H1 (cell line): ENCODE results near the gene TMEM132A. TPM values are rescaled to one million over a fixed set of nuclear protein-coding genes. Genes with fewer than 3 reads are reported as not detected.

Source experiments
- BCL11A ChIP-seq, 2 experiments: IDR thresholded peaks; one replicate each; pipeline ENCODE4 v1.6.1; 2011; ENCODE audit warnings: low read depth in 2 of 2, low read length in 2 of 2, mild to moderate bottlenecking in 2 of 2
- CEBPB ChIP-seq: IDR thresholded peaks from 2 replicates; pipeline ENCODE4 v1.6.1; 2012; ENCODE audit warnings: low read depth, low read length
- CHD1 ChIP-seq: IDR thresholded peaks from 2 replicates; pipeline ENCODE4 v1.6.1; 2012; ENCODE audit warnings: low read depth, low read length, improper control_type of control experiment
- CHD7 ChIP-seq: fragments of 300-600 bp; sonication (generic); IDR thresholded peaks from 2 replicates; pipeline ENCODE4 v1.7.1; 2012; ENCODE audit warnings: low read length, moderate library complexity, mild to moderate bottlenecking, inconsistent platforms; ENCODE audit not compliant: insufficient replicate concordance
- HDAC2 ChIP-seq, 2 experiments: fragments of 300-600 bp in 1 of 2; sonication (generic) in 1 of 2; IDR thresholded peaks; 2 replicates each; pipeline ENCODE4 v1.6.1; 2011 to 2012; ENCODE audit warnings: low read depth in 2 of 2, low read length in 2 of 2, mild to moderate bottlenecking in 2 of 2, moderate library complexity in 2 of 2, borderline replicate concordance in 1 of 2, inconsistent platforms in 1 of 2
- POU5F1 ChIP-seq: IDR thresholded peaks from 2 replicates; pipeline ENCODE4 v1.6.1; 2011; ENCODE audit warnings: low read depth, mild to moderate bottlenecking, low read length, moderate library complexity
- RFX5 ChIP-seq: IDR thresholded peaks from 2 replicates; pipeline ENCODE4 v1.6.1; 2011; ENCODE audit warnings: low read depth, low read length, improper control_type of control experiment, borderline replicate concordance
- SP2 ChIP-seq: IDR thresholded peaks from 2 replicates; pipeline ENCODE4 v1.6.1; 2012; ENCODE audit warnings: mild to moderate bottlenecking, low read length, inconsistent platforms
- SP4 ChIP-seq: IDR thresholded peaks from 2 replicates; pipeline ENCODE4 v1.6.1; 2012; ENCODE audit warnings: low read length, inconsistent platforms
- SRF ChIP-seq: IDR thresholded peaks from 2 replicates; pipeline ENCODE4 v1.6.1; 2011; ENCODE audit warnings: mild to moderate bottlenecking, low read depth, low read length, moderate library complexity
- TAF7 ChIP-seq: optimal IDR thresholded peaks from 2 replicates; pipeline ENCODE3; 2011; ENCODE audit warnings: low read depth, mild to moderate bottlenecking, inconsistent platforms, low read length, moderate library complexity, borderline replicate concordance
- polyA plus RNA-seq, 7 experiments: library from polyadenylated mRNA; depleted of rRNA in 3 of 7; stranded (reverse) in 5 of 7; unstranded in 2 of 7; fragments of >200 nt in 5 of 7; fragments of 200-250 nt in 2 of 7; gene quantifications; 1 replicate in 5 of 7; 2 replicates in 1 of 7; 4 replicates in 1 of 7; pipeline versions ENCODE4 v1.2.1 to v1.2.3, GENCODE V29; 2011 to 2013; ENCODE audit warnings: missing spikeins in 2 of 7, mixed read lengths in 2 of 7
- total RNA-seq: library from RNA; stranded (reverse); fragmentation: NEBNext Ultra II Directional; extraction: Animal tissue kit (Norgen Biotek cat#: 25700); gene quantifications from 2 replicates; pipeline ENCODE4 v1.2.1, GENCODE V29; 2021

Gene TMEM132A
- total and polyA plus RNA-seq, 2 of the 8 experiments (the other 6 are each of a cell fraction or from before 2014, with no cell fraction given) = 46.6 to 97.9 TPM

GRCh38 chr11:60924110-60924905 lies at the start of gene TMEM132A (continued):
- TF ChIP-seq CHD7 = no peak
- TF ChIP-seq RFX5 = no peak
- TF ChIP-seq HDAC2 (IDR thresholded peaks at IDR 0.05; ENCODE audit: borderline replicate concordance in 1 of 2, low read depth in 2 of 2, low read length in 2 of 2) = no peak
- TF ChIP-seq CHD1 = no peak
- TF ChIP-seq POU5F1 = no peak
- 0 out of 2 replicates have a peak, but pooled peaks have one; percentile 25 for TF ChIP-seq SP4
- peak; percentile 31 for TF ChIP-seq TAF7
- no peak for TF ChIP-seq BCL11A (IDR thresholded peaks at IDR 0.05; ENCODE audit: low read depth in 2 of 2, low read length in 2 of 2)
- no peak for TF ChIP-seq SRF
- no peak for TF ChIP-seq SP2
- no peak for TF ChIP-seq CEBPB
